HG03025 (cell line): ENCODE measurements around the gene PRR15L.

Source experiments
- ATAC-seq: cut with Tn5 transposase; IDR thresholded peaks from one replicate; pipeline ENCODE4 v1.9.1; 2021; ENCODE audit warnings: mild to moderate bottlenecking, moderate library complexity; ENCODE audit not compliant: unreplicated experiment, low FRiP score

Gene PRR15L

GRCh38 chr17:47907932-47908562 is 49.6 kb downstream of the PRR15L start:
- no peak for ATAC-seq

GRCh38 chr17:47906443-47906842 is 51.2 kb downstream of the PRR15L start:
- no peak for ATAC-seq

GRCh38 chr17:47905221-47905733 is 52.4 kb downstream of the PRR15L start:
- no peak for ATAC-seq

- no peak for ATAC-seq
Measured at GRCh38 chr17:47902039-47902744, 55.5 kb downstream of the PRR15L start.
